Nephron (organoid): ENCODE results near the gene CELA2A.
"Not testable (repeated sequence)": the region's sequence is repeated elsewhere in the genome, so short reads cannot be mapped to it uniquely, and the experiment has no call there.

Experiments
- H3K27ac Mint-ChIP-seq, 3 experiments: 2 replicates each; pipeline ENCODE4 v1.8.0; 2020; ENCODE audit warnings: mixed read lengths in 3 of 3, mild to moderate bottlenecking in 2 of 3, moderate library complexity in 1 of 3
- H3K27me3 Mint-ChIP-seq: 2 replicates; pipeline ENCODE4 v1.8.0; 2021; ENCODE audit warnings: low read depth, mild to moderate bottlenecking, moderate library complexity, mixed read lengths
- H3K36me3 Mint-ChIP-seq: 2 replicates; pipeline ENCODE4 v1.8.0; 2020; ENCODE audit warnings: low read depth, mixed read lengths
- H3K4me1 Mint-ChIP-seq: 2 replicates; pipeline ENCODE4 v1.8.0; 2020; ENCODE audit warnings: mixed read lengths
- H3K4me3 Mint-ChIP-seq, 3 experiments: 2 replicates each; pipeline ENCODE4 v1.8.0; 2020; ENCODE audit warnings: mild to moderate bottlenecking in 3 of 3, mixed read lengths in 3 of 3, moderate library complexity in 2 of 3
- H3K9me3 Mint-ChIP-seq: 2 replicates; pipeline ENCODE4 v1.8.0; 2020; ENCODE audit warnings: mixed read lengths
- CTCF ChIP-seq, 3 experiments: fragments of 200-600 bp; sonication (generic); IDR thresholded peaks; one replicate each; pipeline ENCODE4 v1.5.0; 2021; ENCODE audit warnings: antibody characterized with exemption in 3 of 3; ENCODE audit not compliant: unreplicated experiment in 3 of 3

Gene CELA2A

GRCh38 chr1:15513919-15514318, 57.4 kb downstream of the CELA2A start:
- Mint-ChIP-seq H3K36me3 (peaks cover 44% of the 10 kb centered on the region), H3K4me3 (no peak overlapping the region)
- TF ChIP-seq CTCF (IDR thresholded peaks at IDR 0.05; ENCODE audit: unreplicated experiment in 3 of 3): no peak

GRCh38 chr1:15514557-15514956, 58.0 kb downstream of the CELA2A start:
- H3K4me1 Mint-ChIP-seq: not testable (repeated sequence)

More at GRCh38 chr1:15513919-15514318, 57.4 kb downstream of the CELA2A start:
- Mint-ChIP-seq H3K27ac (no peak overlapping the region), H3K9me3 (no peaks in the 10 kb centered on the region), H3K27me3 (no peaks in the 10 kb centered on the region), H3K4me1 (peaks cover 4% of the 10 kb centered on the region)

GRCh38 chr1:15515022-15515663, 58.6 kb downstream of the CELA2A start:
- Mint-ChIP-seq H3K9me3 (no peaks in the 10 kb centered on the region), H3K4me1 (peaks cover 10% of the 10 kb centered on the region), H3K4me3 (no peak overlapping the region), H3K27ac (no peak overlapping the region), H3K27me3 (no peaks in the 10 kb centered on the region), H3K36me3 (peaks cover 44% of the 10 kb centered on the region)
- TF ChIP-seq CTCF (IDR thresholded peaks at IDR 0.05; ENCODE audit: unreplicated experiment in 3 of 3): no peak

More at GRCh38 chr1:15514557-15514956, 58.0 kb downstream of the CELA2A start:
- not testable (repeated sequence) for H3K27me3 Mint-ChIP-seq, H3K4me3 Mint-ChIP-seq, H3K27ac Mint-ChIP-seq, H3K9me3 Mint-ChIP-seq
- H3K36me3 Mint-ChIP-seq: peaks cover 44% of the 10 kb centered on the region

GRCh38 chr1:15519625-15520024, 63.1 kb downstream of the CELA2A start:
- TF ChIP-seq CTCF (IDR thresholded peaks at IDR 0.05; ENCODE audit: unreplicated experiment in 3 of 3): no peak
- Mint-ChIP-seq H3K9me3 (no peaks in the 10 kb centered on the region), H3K4me1 (peaks cover 26% of the 10 kb centered on the region)

GRCh38 chr1:15521206-15521906, 64.8 kb downstream of the CELA2A start:
- Mint-ChIP-seq H3K4me1 (peaks cover 43% of the 10 kb centered on the region), H3K4me3 (peak overlapping the region; percentile 1 to 22 (median 12)), H3K36me3 (peaks cover 19% of the 10 kb centered on the region), H3K27ac (peak overlapping the region; percentile 8 to 29 (median 10))
- not testable (repeated sequence) for H3K9me3 Mint-ChIP-seq, H3K27me3 Mint-ChIP-seq

More at GRCh38 chr1:15519625-15520024, 63.1 kb downstream of the CELA2A start:
- H3K27me3 Mint-ChIP-seq: no peaks in the 10 kb centered on the region
- H3K27ac Mint-ChIP-seq: no peak overlapping the region
- H3K4me3 Mint-ChIP-seq: peak overlapping the region in 1 of 3 experiments; percentile 16
- H3K36me3 Mint-ChIP-seq: peaks cover 25% of the 10 kb centered on the region
